Measurements from ENCODE around the gene ZC3H7B.
A peak's percentile ranks its signal among the peaks of the same experiment; 100 is the strongest.

The ZC3H7B gene

GRCh38 chr22:41356430-41357028, 55.2 kb downstream of the ZC3H7B start:
- no peak for DNase-seq

- DNase-seq = no peak
Observed at GRCh38 chr22:41357191-41357590, 55.9 kb downstream of the ZC3H7B start.

- no peak for DNase-seq
Observed at GRCh38 chr22:41358927-41359326, 57.6 kb downstream of the ZC3H7B start.

GRCh38 chr22:41359376-41359775, 58.1 kb downstream of the ZC3H7B start:
- no peak for DNase-seq

GRCh38 chr22:41360126-41360525, 58.8 kb downstream of the ZC3H7B start:
- DNase-seq = no peak

GRCh38 chr22:41361716-41362310, 60.5 kb downstream of the ZC3H7B start:
- DNase-seq = no peak

- no peak for DNase-seq
Observed at GRCh38 chr22:41362615-41363014, 61.3 kb downstream of the ZC3H7B start.

GRCh38 chr22:41364233-41364632, 62.9 kb downstream of the ZC3H7B start:
- no peak for DNase-seq

GRCh38 chr22:41364955-41365354, 63.6 kb downstream of the ZC3H7B start:
- DNase-seq = no peak

GRCh38 chr22:41365425-41365824, 64.1 kb downstream of the ZC3H7B start:
- no peak for DNase-seq

- no peak for DNase-seq
Observed at GRCh38 chr22:41366323-41367029, 65.2 kb downstream of the ZC3H7B start.

GRCh38 chr22:41367039-41367679, 65.8 kb downstream of the ZC3H7B start:
- DNase-seq = peak; percentile 78

GRCh38 chr22:41367680-41368542, 66.6 kb downstream of the ZC3H7B start:
- no peak for DNase-seq

- DNase-seq = no peak
Observed at GRCh38 chr22:41368543-41369423, 67.5 kb downstream of the ZC3H7B start.

GRCh38 chr22:41369424-41369745, 68.1 kb downstream of the ZC3H7B start:
- no peak for DNase-seq

- DNase-seq = no peak
Observed at GRCh38 chr22:41369837-41370236, 68.5 kb downstream of the ZC3H7B start.

GRCh38 chr22:41377846-41378245, 76.5 kb downstream of the ZC3H7B start:
- DNase-seq = no peak

- peak; percentile 76 to 93 for DNase-seq
Observed at GRCh38 chr22:41380993-41381328, 79.6 kb downstream of the ZC3H7B start.

- DNase-seq = peak; percentile 95 to 97
Observed at GRCh38 chr22:41381329-41382097, 80.2 kb downstream of the ZC3H7B start, which contains the start of gene TEF. Gene TEF (plus strand): TSS chr22:41381942. CDS start chr22:41382045, 103 bp downstream.

- DNase-seq = peak; percentile 10 to 25
Observed at GRCh38 chr22:41382098-41382578, 80.8 kb downstream of the ZC3H7B start.

GRCh38 chr22:41382610-41383009, 81.3 kb downstream of the ZC3H7B start:
- no peak for DNase-seq
